Measurements from ENCODE around the gene TAB3. TPM values are rescaled to one million over a fixed set of nuclear protein-coding genes. Genes with fewer than 3 reads are reported as not detected.
A peak's percentile ranks its signal among the peaks of the same experiment; 100 is the strongest.

The TAB3 gene
- total and polyA plus RNA-seq, 9 of the 15 experiments (the other 6 are each of a cell fraction or from before 2014, with no cell fraction given) = 2.4 to 31.1 (median 15.5) TPM

DNA sequence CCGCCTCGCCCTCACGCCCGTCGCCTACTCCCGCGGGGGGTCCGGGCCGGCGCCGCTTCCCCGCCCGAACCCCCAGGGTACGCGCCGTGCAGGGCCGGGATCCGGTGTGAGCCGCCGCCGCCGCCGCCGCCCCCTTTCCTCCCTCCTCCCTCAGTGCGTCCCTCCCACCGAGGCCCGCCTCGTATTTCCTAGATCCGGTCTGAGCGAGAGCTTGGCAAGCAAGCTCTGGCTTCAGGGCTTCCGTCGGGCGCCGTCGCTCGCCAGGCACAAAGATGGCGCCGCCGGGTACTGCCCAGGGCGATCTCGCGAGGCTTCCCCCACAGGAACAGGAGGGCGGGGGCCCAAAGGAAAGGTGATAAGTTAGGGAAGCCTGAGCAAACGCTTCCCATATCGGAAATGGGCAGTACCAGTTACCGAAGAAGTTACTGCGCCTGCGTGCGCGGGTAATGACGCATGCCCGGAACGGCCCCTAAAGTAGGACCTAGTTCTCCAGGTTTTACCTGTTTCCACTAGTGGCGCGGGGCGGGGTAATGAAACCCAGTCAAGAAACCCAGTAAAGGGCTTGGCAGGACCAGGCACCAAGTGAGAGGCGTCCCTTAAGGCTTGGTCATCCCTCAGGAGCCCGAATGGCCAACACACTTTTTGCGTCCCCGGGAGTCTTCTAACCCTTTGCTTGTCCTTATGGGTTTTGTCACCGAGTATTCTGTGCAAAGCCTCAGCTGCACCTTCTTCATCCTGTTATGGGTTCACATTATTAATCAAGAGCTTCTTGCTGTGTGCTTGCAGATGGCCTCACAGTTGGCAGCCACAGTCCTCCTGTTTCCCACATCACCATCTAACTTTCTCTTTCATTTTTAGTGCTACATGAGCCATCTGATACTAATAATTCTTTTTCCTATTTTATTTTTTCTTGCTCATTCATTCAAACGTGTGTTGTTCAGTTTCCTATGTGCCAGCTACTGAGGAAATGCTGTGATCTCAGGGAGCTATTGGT, at the start of gene TAB3 (continued):
- TF ChIP-seq COPS2 (conservative IDR thresholded peaks at IDR 0.05) (no peak), ZNF592 (IDR thresholded peaks at IDR 0.05) (no peak), RFX7 (CRISPR knock-in tag; IDR thresholded peaks at IDR 0.05) (no peak), PPARD (CRISPR knock-in tag; IDR thresholded peaks at IDR 0.05) (no peak), FOXP1 (CRISPR knock-in tag; IDR thresholded peaks at IDR 0.05) (no peak), ZNF707 (CRISPR knock-in tag; conservative IDR thresholded peaks at IDR 0.05) (no peak), CTBP1 (IDR thresholded peaks at IDR 0.05; ENCODE audit: borderline replicate concordance) (no peak; the same call in 1 of the 2 replicates), CBX1 (IDR thresholded peaks at IDR 0.05; ENCODE audit: low read depth) (0 out of 2 replicates have a peak, but pooled peaks have one; percentile 27), THRAP3 (IDR thresholded peaks at IDR 0.05; ENCODE audit: borderline replicate concordance) (no peak), TGIF2 (CRISPR knock-in tag; IDR thresholded peaks at IDR 0.05) (no peak), ZNF561 (CRISPR knock-in tag; conservative IDR thresholded peaks at IDR 0.05) (no peak), DLX4 (CRISPR knock-in tag; IDR thresholded peaks at IDR 0.05) (no peak), ZNF239 (CRISPR knock-in tag; IDR thresholded peaks at IDR 0.05) (no peak), BMI1 (IDR thresholded peaks at IDR 0.05; ENCODE audit: low read length) (no peak), TEAD2 (tag; IDR thresholded peaks at IDR 0.05) (no peak)
- TF ChIP-seq, protein P1, sequence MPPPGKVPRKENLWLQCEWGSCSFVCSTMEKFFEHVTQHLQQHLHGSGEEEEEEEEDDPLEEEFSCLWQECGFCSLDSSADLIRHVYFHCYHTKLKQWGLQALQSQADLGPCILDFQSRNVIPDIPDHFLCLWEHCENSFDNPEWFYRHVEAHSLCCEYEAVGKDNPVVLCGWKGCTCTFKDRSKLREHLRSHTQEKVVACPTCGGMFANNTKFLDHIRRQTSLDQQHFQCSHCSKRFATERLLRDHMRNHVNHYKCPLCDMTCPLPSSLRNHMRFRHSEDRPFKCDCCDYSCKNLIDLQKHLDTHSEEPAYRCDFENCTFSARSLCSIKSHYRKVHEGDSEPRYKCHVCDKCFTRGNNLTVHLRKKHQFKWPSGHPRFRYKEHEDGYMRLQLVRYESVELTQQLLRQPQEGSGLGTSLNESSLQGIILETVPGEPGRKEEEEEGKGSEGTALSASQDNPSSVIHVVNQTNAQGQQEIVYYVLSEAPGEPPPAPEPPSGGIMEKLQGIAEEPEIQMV (tag; conservative IDR thresholded peaks at IDR 0.05; ENCODE audit: low read depth) = no peak
